Psoas muscle (tissue), 8 donors: ENCODE data around the gene SEMA6D. TPM values are rescaled to one million over a fixed set of nuclear protein-coding genes. Genes with fewer than 3 reads are reported as not detected.
A peak's percentile ranks its signal among the peaks of the same experiment; 100 is the strongest.

ENCODE experiments used
- ATAC-seq, 4 donors: fragments of 200-7000 bp; cut with Tn5 transposase; one replicate each; pipeline ENCODE4 v1.9.1; 2020; ENCODE audit warnings: moderate library complexity in 3 of 4, mild to moderate bottlenecking in 2 of 4
- DNase-seq, 2 donors: peaks; one replicate each; pipeline ENCODE4 v3.0.0-alpha.2; 2020
- H3K27ac ChIP-seq: fragments of 200-600 bp; one replicate; pipeline ENCODE4 v1.8.0; 2022
- H3K27me3 ChIP-seq, 3 donors: fragments of 200-600 bp in 1 of 3; one replicate each; pipeline versions ENCODE4 v1.6.1 to v1.8.0; 2013 to 2022; ENCODE audit warnings: low read length in 2 of 3, mild to moderate bottlenecking in 2 of 3, moderate library complexity in 1 of 3; ENCODE audit not compliant: insufficient read depth in 3 of 3
- H3K36me3 ChIP-seq, 2 donors: fragments of 200-600 bp in 1 of 2; one replicate each; pipeline versions ENCODE4 v1.6.1 to v1.8.0; 2013 to 2022; ENCODE audit warnings: low read depth in 1 of 2, mild to moderate bottlenecking in 1 of 2, moderate library complexity in 1 of 2; ENCODE audit not compliant: insufficient read depth in 1 of 2
- H3K4me1 ChIP-seq: fragments of 200-600 bp; one replicate; pipeline ENCODE4 v1.8.0; 2022
- H3K4me3 ChIP-seq: fragments of 200-600 bp; one replicate; pipeline ENCODE4 v1.8.0; 2022; ENCODE audit warnings: mild to moderate bottlenecking
- H3K9me3 ChIP-seq: fragments of 200-600 bp; one replicate; pipeline ENCODE4 v1.8.0; 2022
- CTCF ChIP-seq: fragments of 200-600 bp; IDR thresholded peaks from one replicate; pipeline ENCODE4 v1.8.0; 2022; ENCODE audit warnings: antibody characterized with exemption
- WGBS, 3 donors: extraction: QIAGEN DNeasy Blood & Tissue Kit; methylation state at CpG; one replicate each; pipeline versions ENCODE4 v1.1.6 to v1.1.7; 2013; 5-methylcytosine and 5-hydroxymethylcytosine counted together
- intact Hi-C, 2 donors: fragments of 100-400 bp; cut with DNase I; formaldehyde crosslinking; loops; one replicate each; pipeline versions ENCODE4 v1.11.0 to v1.14.2; 2022
- polyA plus RNA-seq, 3 donors: library from polyadenylated mRNA; stranded (reverse); fragments of 200-250 nt; gene quantifications; one replicate each; pipeline ENCODE4 v1.2.3, GENCODE V29; 2013
- total RNA-seq, 4 donors: library from RNA; stranded (reverse); fragmentation: NEBNext Ultra II Directional in 2 of 4; extraction: Animal tissue kit (Norgen Biotek cat#: 25700) in 2 of 4; gene quantifications; one replicate each; pipeline versions ENCODE4 v1.2.1 to v1.2.4, GENCODE V29; 2021 to 2023
- donor health status: healthy with polysubstance abuse.
- donor health status: DM: no; HTN: no; CAD: no; lungs with moderate emphysema.
- donor health status: Bipolar disorder and iron deficiency.
- donor health status: healthy.
- donor health status: DM: yes; HTN: yes; CAD: no.
- donor health status: DM: no; HTN: no; CAD: no.
- donor health status: DM: no; HTN: no; CAD: no.
- donor health status: DM: yes; HTN: yes; CAD: no.

Gene SEMA6D
- total and polyA plus RNA-seq, 7 donors = 1.1 to 7.4 (median 3.6) TPM

- H3K9me3 ChIP-seq = no peaks in the 10 kb centered on the region
- WGBS, 3 donors = 65 to 67% (median 67%) methylated on average over 5 of the region's 5 CpGs
- no peaks in the 10 kb centered on the region for H3K36me3 ChIP-seq
- H3K4me1 ChIP-seq = peaks cover 17% of the 10 kb centered on the region
- intact Hi-C loops = loop anchor here in 1 of 2 donors (5.0 kb wide), 1 partner anchor 51 kb away; no protein-coding TSS in a partner anchor
- DNase-seq = no peak
- no peak overlapping the region for H3K4me3 ChIP-seq
- H3K27ac ChIP-seq = no peak overlapping the region
- ATAC-seq = no peak
- H3K27me3 ChIP-seq = no peaks in the 10 kb centered on the region
- no peak for TF ChIP-seq CTCF
Measured at GRCh38 chr15:47817969-47818548, 100.8 kb downstream of the SEMA6D start.

DNA sequence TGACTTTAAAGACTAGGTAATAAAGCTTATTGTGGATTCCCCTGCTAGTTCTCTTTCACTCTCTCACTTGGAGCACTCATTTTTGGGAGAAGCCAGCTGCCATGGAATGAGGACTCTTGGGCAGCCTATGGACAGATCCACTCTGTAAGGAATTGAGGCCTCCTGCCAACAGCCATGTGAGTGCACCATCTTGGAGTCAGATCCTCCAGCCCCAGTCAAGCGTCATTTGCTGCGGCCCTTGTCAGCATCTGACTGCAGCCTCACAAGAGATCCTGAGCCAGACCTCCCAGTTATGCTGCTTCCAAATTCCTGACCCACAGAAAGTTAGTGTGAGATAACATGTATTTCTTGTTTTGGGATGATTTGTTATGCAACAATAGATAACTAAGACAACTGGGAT is 101.9 kb downstream of the SEMA6D start:
- Histone ChIP-seq H3K4me3 (no peak overlapping the region), H3K36me3 (no peaks in the 10 kb centered on the region), H3K27me3 (no peaks in the 10 kb centered on the region), H3K9me3 (no peaks in the 10 kb centered on the region), H3K4me1 (peaks cover 12% of the 10 kb centered on the region), H3K27ac (no peak overlapping the region)
- no peak for ATAC-seq
- intact Hi-C loops = loop anchor here in 1 of 2 donors (5.0 kb wide), 1 partner anchor 52 kb away; no protein-coding TSS in a partner anchor
- WGBS, 3 donors = 92 to 98% (median 94%) methylated on average over 2 of the region's 2 CpGs
- DNase-seq = no peak
- no peak for TF ChIP-seq CTCF

GRCh38 chr15:47820057-47820746 is 102.9 kb downstream of the SEMA6D start:
- H3K27me3 ChIP-seq = no peaks in the 10 kb centered on the region
- peaks cover 5% of the 10 kb centered on the region for H3K4me1 ChIP-seq
- H3K27ac ChIP-seq = no peak overlapping the region
- no peak for TF ChIP-seq CTCF
- H3K36me3 ChIP-seq = no peaks in the 10 kb centered on the region
- H3K4me3 ChIP-seq = no peak overlapping the region
- no peaks in the 10 kb centered on the region for H3K9me3 ChIP-seq
- 71 to 74% (median 71%) methylated on average over 9 of the region's 9 CpGs for WGBS, 3 donors
- no peak for DNase-seq
- no peak for ATAC-seq
- intact Hi-C loops = no loop called here

DNA sequence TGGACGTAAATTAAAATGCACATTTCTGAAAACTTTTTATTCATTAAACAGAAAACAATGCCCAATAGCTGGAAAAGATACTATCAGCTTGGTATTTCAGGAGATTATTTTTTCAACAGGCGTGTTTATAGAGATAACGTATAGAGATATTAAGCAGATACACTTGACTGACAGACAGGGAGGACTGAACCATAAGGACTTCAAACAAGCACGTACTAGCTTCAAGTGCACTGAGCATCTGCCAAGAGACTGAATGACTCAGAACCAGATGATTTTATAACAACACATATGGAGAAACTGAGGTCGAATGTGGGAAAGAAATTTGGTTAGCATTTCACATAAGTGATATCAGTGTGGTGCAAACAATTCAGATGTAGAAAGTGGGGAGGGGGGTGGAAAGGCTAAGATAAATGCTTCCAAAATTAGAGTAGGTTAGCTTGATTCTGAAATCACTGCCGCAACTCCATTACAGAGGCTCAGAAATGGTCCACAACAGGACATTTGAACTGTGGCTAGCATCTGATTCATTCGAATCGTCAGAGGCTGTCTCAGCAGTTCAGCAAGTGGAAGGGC is 103.5 kb downstream of the SEMA6D start:
- ATAC-seq = peak in 3 of 4 donors; percentile 48 to 62 (median 62)

More for the DNA sequence above, 103.5 kb downstream of the SEMA6D start:
- no peaks in the 10 kb centered on the region for H3K9me3 ChIP-seq
- H3K4me3 ChIP-seq = no peak overlapping the region
- H3K27me3 ChIP-seq = no peaks in the 10 kb centered on the region
- WGBS, 3 donors = 56 to 71% (median 68%) methylated on average over 8 of the region's 8 CpGs
- H3K4me1 ChIP-seq = peaks cover 5% of the 10 kb centered on the region
- DNase-seq = no peak
- intact Hi-C loops = no loop called here
- H3K36me3 ChIP-seq = no peaks in the 10 kb centered on the region
- TF ChIP-seq CTCF = no peak
- H3K27ac ChIP-seq = no peak overlapping the region
